ENCODE measurements around the gene ZMIZ1.

Gene ZMIZ1

GRCh38 chr10:79125092-79125491 lies 56.3 kb downstream of the ZMIZ1 start:
- DNase-seq = no peak

DNA sequence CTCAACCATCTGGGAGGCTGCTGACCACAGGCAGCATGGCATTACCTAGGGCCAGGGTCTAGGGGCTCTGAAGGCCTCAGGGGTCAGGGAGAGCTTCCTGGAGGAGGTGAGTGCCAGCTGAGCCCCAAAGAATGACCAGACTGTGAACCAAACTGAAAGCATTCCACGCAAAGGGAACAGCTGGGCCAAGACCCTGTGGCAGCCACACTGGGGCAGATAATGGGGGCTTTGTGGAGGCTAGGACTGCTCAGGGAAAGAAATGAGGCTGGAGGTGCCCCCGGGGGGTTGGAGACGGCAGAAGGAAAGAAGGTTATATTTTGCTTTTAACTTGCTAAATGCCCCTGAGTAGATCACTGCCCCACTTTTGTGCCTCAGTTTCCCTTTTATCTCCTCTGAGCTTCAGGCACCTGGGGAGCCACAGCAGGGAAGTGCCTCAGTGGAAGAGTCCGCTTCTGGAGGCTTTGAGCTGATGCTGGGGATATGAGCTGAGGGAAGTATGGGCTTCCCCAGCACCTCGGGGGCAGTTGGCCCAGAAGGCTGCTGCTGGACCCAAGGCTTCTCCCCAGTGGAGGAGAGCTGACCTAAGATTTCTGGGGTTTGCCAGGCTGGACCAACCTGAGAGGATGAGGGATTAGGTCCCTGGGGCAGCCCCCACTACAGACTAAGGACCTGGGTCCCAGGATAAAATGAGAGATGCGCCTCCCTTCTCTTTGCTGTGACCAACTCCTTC lies 57.8 kb downstream of the ZMIZ1 start:
- no peak for DNase-seq

DNA sequence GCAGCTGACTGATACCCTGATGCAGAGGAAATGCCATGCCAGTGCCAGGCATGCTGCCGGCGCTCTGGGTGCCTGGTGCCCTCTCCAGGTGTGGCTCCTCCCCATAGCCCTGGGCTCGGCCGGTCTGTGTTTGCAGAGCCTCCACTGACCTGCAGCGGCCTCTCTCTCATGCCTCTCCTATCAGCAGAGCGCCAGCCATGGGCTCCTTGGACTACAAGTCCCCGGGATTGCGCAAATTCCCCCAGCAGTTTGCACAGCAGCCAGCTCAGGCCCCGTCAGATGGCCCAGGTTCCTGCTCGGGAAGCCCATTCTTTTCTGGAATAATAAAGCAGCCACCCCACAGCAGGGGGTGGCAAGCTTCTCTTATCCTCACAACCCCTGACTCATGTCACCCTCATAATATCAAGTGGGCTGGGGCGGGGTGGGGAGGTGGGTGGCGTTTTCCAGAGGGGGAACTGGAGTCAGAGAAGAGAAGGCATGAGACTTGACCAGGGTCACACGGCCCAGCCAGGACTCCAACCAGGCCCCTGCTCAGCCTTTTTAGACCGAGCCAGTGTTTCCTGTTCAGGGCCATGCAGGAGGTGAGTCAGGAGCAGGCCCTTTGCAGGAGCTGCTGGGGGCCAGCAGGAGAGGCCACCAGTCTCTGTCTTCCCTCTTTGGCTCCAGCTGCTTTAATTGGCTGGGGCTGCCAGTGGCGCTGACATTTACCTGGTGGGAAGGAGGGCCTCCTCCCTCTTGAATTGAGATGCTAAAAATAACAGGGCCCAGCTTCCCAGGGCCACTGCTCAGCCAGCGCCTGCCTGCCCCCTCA lies 58.6 kb downstream of the ZMIZ1 start:
- peak; percentile 89 for DNase-seq

- no peak for DNase-seq
Observed at GRCh38 chr10:79128241-79128922, 59.6 kb downstream of the ZMIZ1 start.

- no peak for DNase-seq
Observed at GRCh38 chr10:79128923-79129305, 60.1 kb downstream of the ZMIZ1 start.

- DNase-seq = peak; percentile 27
Observed at GRCh38 chr10:79129361-79129997, 60.7 kb downstream of the ZMIZ1 start.

GRCh38 chr10:79130255-79130654 lies 61.5 kb downstream of the ZMIZ1 start:
- DNase-seq = no peak

DNA sequence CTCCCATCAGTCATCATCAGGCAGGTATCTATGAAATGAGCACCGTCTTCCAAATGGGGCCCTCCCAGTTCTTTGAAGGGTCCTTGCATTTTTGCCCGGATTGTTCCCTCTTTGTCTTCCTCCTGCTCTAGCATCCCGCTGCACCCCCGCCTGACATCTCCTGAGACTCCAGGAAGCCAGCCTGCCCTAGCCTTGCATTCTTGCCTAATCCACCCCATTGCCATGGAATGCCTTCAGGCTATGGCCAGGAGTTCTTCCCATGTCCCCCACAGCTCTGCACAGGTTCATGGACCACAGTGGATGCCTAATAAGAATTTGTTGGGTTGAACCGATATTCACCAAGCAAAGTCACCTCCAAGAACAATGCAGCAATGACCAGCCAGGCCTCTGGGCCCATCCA lies 62.1 kb downstream of the ZMIZ1 start:
- no peak for DNase-seq

- DNase-seq = no peak
Observed at GRCh38 chr10:79131836-79132631, 63.3 kb downstream of the ZMIZ1 start.

GRCh38 chr10:79132681-79133381 lies 64.1 kb downstream of the ZMIZ1 start:
- DNase-seq = no peak

DNA sequence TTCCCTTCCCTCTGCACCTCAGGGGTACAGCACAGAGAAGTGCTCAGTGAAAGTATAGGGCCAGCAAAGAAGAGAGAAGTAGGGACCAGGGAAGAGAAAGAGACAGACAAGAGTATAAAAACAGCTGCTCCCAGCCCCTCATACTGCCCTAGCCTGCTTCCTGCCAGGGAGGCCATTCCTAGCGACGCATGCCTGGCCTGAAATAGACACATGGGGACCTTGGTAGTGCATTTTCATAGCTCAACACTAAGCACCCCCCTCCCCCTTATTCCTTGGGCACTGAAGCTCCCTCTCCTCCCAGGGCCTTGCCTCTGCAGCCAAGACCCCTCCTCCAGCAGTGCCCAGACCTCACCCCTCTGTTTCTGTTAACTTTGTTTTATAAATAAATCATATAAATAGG lies 64.7 kb downstream of the ZMIZ1 start:
- DNase-seq = no peak

DNA sequence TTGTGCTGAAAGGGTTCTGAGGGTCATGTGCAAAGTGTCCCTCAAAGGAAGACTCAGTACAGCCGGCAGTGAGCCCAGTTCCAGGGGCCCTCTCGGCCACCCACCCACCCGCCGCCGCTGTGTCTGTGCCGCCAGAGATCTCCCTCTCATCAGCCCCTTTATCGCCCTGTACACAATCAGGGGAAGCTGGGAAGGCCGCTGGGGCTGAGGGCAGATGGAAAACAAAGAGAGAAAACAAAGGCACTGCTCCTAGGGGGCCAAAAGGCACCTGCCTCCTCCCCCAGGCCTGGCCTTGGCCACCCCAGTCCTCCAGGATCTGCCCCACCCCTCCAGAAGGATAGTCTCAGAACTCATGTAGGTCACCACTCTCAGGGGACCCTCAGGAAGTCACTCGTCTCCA lies 67.0 kb downstream of the ZMIZ1 start:
- no peak for DNase-seq

DNA sequence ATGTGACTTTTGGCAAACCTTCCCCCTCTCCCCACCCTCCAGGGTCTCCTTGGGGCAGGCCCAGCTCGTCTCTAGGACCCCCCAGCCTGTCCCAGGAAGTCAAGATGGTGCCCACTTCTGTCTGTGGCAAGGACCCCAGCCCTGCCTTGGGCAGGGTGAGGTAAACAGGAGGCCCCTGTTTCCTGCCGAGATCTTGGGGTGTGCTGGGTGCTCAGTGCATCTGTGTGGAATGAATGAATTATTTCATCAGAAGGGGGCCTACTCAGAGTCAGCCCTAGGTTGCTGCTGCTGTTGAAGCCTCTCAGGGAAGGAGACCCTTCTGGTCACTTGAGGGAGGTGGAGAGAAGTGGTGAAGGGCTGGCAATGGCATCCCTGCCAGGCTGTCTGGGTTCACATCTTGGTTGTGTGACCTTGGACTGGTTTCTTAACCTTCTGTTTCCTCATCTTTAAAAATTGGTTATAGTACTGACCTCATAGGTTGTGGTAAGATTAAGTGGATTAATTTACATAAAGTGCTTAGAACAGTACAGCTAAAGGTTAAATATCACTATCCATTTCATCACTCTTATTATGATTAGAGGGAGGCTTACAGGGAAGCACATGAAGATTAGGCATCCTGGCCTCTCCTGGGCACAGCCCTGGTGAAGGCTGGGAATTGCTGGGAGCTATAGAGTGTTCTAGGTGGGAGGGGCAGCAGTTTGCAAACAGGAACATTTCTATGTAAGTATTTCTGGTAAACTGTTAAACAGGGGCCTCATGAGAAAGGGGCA lies 67.7 kb downstream of the ZMIZ1 start:
- DNase-seq = peak; percentile 71

GRCh38 chr10:79137300-79137756 lies 68.6 kb downstream of the ZMIZ1 start:
- no peak for DNase-seq

GRCh38 chr10:79137826-79138225 lies 69.1 kb downstream of the ZMIZ1 start:
- DNase-seq = peak; percentile 36

GRCh38 chr10:79138449-79139123 lies 69.8 kb downstream of the ZMIZ1 start:
- DNase-seq = no peak

GRCh38 chr10:79139124-79139835 lies 70.5 kb downstream of the ZMIZ1 start:
- peak; percentile 20 for DNase-seq

DNA sequence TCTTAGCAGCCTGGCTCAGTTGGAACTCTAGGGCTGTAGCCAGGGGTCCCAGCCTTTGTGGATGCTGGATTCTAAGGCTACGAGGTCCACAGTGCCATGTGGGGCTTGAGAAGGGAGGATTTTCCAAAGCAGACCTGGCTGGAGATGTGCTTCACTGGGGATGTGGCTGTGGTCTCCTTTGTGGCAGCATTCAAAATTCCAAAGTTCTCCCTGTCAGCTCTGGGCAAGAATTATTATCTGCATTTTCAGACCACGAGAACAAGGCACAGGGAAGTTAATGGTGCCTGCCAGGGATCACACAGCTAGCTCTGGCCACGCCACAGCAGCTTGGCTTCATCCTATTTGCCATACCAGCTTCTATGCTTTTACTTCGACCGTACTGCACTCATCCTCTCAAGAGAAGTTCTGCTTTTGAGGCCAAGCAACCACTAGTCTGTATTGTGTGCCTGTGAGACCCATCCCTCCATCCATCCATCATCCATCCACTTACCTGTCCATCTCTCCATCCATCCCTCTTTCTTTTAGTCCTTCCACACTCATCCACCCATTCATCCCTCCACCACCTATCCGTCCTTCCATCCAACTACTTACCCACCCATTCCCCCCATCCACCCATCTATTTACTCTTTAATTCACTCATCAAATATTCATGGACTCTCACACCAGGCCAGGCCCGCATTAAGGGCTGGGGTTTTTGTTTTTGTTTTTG lies 71.5 kb downstream of the ZMIZ1 start:
- no peak for DNase-seq

- DNase-seq = no peak
Observed at GRCh38 chr10:79140855-79141254, 72.1 kb downstream of the ZMIZ1 start.

All from inflammatory macrophage treated with lipopolysaccharide for 4 hours (primary cell).